ENCODE data around the gene CYTH3. TPM values are rescaled to one million over a fixed set of nuclear protein-coding genes. Genes with fewer than 3 reads are reported as not detected.
"Not testable (repeated sequence)": the region's sequence is repeated elsewhere in the genome, so short reads cannot be mapped to it uniquely, and the experiment has no call there.

The CYTH3 gene
- total and polyA plus RNA-seq, 10 donors = 2.5 to 28.1 (median 17.5) TPM

DNA sequence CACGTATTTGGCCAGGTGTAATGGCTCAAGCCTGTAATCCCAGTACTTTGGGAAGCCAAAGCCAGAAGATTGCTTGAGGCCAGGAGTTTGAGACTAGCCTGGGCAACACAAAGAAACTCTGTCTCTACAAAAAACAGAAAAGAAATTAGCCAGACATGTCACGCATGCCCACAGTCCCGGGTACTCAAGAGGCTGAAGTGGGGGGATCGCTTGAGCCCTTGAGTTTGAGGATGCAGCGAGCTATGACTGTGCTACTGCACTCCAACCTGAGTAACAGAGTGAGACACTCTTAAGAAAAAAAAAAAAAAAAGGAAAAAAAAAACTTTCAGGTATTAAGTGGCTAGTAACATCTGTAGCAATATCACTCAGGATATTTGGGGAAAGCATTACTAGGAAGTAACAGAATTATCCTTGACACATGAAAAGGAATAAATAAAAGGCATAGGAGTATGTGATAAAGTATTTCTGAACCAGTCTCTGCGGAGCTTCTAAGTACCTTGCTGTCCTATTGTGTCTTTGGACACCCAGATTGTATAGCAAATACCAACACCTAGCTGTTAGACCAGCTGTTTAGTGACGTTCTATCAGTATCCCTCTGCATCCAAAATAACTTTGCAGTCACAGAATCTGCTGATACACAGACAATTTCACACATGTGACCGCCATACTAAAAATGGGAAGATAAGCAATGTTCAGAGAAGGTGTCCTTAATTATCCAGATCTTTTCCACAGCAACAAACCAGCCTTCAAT is 74.4 kb downstream of the CYTH3 start:
- 80 to 96% (median 94%) methylated on average over 8 of the region's 8 CpGs for WGBS, 5 donors
- intact Hi-C loops (cut with DNase I; ENCODE audit: low total_unique reads) = no loop called here
- no peaks in the 10 kb centered on the region for H3K4me1 ChIP-seq

DNA sequence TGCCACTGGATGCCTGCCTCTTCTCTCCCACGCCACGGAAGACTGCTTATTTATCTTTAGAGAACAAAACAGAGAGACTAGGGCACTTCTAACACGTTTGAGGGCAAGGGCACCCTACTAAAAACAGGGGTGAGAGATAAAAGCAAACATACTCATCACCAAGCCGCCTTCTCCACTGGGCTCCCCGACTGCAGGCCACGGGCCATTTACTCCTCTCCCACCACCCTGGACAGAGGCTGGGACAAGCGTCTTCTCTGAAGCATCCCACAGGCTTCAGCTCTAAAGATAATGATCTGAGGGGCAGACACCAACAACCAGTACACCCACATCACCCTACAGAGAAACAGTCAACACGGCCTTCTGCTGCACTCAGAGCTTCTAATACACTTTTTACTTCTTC is 78.7 kb downstream of the CYTH3 start:
- Histone ChIP-seq H3K4me3 (no peak overlapping the region), H3K36me3 (peaks cover 0 to 12% (median 2%) of the 10 kb centered on the region in 6 donors), H3K9me3 (no peaks in the 10 kb centered on the region), H3K27me3 (replicated peaks in 1 of 7) (no peaks in the 10 kb centered on the region), H3K27ac (no peak overlapping the region), H3K4me1 (no peaks in the 10 kb centered on the region)
- TF ChIP-seq POLR2A (IDR thresholded peaks at IDR 0.05) (no peak), POLR2AphosphoS5 (IDR thresholded peaks at IDR 0.05) (no peak)
- TF ChIP-seq, protein P1, sequence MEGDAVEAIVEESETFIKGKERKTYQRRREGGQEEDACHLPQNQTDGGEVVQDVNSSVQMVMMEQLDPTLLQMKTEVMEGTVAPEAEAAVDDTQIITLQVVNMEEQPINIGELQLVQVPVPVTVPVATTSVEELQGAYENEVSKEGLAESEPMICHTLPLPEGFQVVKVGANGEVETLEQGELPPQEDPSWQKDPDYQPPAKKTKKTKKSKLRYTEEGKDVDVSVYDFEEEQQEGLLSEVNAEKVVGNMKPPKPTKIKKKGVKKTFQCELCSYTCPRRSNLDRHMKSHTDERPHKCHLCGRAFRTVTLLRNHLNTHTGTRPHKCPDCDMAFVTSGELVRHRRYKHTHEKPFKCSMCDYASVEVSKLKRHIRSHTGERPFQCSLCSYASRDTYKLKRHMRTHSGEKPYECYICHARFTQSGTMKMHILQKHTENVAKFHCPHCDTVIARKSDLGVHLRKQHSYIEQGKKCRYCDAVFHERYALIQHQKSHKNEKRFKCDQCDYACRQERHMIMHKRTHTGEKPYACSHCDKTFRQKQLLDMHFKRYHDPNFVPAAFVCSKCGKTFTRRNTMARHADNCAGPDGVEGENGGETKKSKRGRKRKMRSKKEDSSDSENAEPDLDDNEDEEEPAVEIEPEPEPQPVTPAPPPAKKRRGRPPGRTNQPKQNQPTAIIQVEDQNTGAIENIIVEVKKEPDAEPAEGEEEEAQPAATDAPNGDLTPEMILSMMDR (IDR thresholded peaks at IDR 0.05 in 8 of 11, conservative IDR thresholded peaks at IDR 0.05 in 3 of 11) = no peak
- no peak for DNase-seq
- 81 to 92% (median 88%) methylated on average over 8 of the region's 8 CpGs for WGBS, 5 donors
- intact Hi-C loops (cut with DNase I; ENCODE audit: low total_unique reads) = no loop called here

More for the DNA sequence above, 74.4 kb downstream of the CYTH3 start:
- no peak overlapping the region for H3K27ac ChIP-seq
- no peak for DNase-seq
- TF ChIP-seq, protein P1 (IDR thresholded peaks at IDR 0.05 in 8 of 11, conservative IDR thresholded peaks at IDR 0.05 in 3 of 11) = no peak
- no peak for TF ChIP-seq POLR2A (IDR thresholded peaks at IDR 0.05)
- H3K36me3 ChIP-seq = no peaks in the 10 kb centered on the region
- no peak overlapping the region for H3K4me3 ChIP-seq
- H3K9me3 ChIP-seq = no peaks in the 10 kb centered on the region
- H3K27me3 ChIP-seq (replicated peaks in 1 of 7) = no peaks in the 10 kb centered on the region

DNA sequence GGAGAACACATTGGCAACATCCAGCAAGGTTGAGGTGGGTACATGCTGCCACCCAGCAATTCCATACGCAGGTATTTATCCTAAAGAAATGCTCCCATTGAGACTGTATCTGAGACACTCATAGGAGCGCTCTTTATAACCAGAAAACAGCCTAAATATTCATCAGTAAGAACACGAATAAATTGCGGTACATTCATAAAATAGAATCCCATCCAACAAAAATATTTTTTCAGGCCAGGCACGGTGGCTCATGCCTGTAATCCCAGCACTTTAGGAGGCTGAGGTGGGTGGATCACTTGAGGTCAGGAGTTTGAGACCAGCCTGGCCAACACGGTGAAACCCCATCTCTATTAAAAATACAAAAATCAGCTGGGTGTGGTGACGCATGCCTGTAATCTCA is 81.9 kb downstream of the CYTH3 start:
- intact Hi-C loops (cut with DNase I; ENCODE audit: low total_unique reads); DNase-seq; H3K9me3 ChIP-seq; H3K27ac ChIP-seq; H3K4me3 ChIP-seq; H3K27me3 ChIP-seq (replicated peaks in 1 of 7); H3K4me1 ChIP-seq: not testable (repeated sequence)
- 90 to 95% (median 93%) methylated on average over 7 of the region's 7 CpGs for WGBS, 5 donors
- peaks cover 0 to 36% (median 6%) of the 10 kb centered on the region in 6 donors for H3K36me3 ChIP-seq

DNA sequence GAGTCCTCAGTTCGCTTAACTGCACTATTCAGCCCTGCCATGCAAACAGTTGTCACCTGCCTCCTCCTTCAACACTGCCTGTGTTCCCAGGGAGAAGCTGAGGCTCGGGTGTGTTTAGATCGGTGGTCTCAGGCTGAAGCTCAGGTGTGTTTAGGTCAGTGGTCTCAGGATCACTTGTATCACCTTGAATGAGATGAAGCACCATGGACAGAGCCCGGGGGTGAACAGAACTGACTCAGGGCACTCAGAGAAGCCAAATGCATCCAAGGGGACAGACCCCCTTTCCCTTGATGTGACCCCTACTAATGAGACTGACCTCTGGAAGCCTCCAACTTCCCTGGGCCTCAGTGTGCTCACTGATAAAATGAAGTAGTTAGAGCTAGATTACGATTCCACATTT is 84.0 kb downstream of the CYTH3 start:
- Histone ChIP-seq H3K9me3 (no peaks in the 10 kb centered on the region), H3K4me1 (no peaks in the 10 kb centered on the region), H3K27ac (no peak overlapping the region), H3K27me3 (replicated peaks in 1 of 7) (no peaks in the 10 kb centered on the region), H3K36me3 (peaks cover 0 to 36% (median 6%) of the 10 kb centered on the region in 6 donors), H3K4me3 (no peak overlapping the region)
- 83 to 97% (median 91%) methylated on average over 5 of the region's 5 CpGs for WGBS, 5 donors
- no peak for DNase-seq
- intact Hi-C loops (cut with DNase I; ENCODE audit: low total_unique reads) = no loop called here
- no peak for TF ChIP-seq POLR2A (IDR thresholded peaks at IDR 0.05)
- no peak for TF ChIP-seq POLR2AphosphoS5 (IDR thresholded peaks at IDR 0.05)
- TF ChIP-seq, protein P1 (IDR thresholded peaks at IDR 0.05 in 8 of 11, conservative IDR thresholded peaks at IDR 0.05 in 3 of 11) = no peak

Data from spleen (tissue), 11 donors.